ENCODE results near the gene PDLIM3.

- TF ChIP-seq, protein P1, sequence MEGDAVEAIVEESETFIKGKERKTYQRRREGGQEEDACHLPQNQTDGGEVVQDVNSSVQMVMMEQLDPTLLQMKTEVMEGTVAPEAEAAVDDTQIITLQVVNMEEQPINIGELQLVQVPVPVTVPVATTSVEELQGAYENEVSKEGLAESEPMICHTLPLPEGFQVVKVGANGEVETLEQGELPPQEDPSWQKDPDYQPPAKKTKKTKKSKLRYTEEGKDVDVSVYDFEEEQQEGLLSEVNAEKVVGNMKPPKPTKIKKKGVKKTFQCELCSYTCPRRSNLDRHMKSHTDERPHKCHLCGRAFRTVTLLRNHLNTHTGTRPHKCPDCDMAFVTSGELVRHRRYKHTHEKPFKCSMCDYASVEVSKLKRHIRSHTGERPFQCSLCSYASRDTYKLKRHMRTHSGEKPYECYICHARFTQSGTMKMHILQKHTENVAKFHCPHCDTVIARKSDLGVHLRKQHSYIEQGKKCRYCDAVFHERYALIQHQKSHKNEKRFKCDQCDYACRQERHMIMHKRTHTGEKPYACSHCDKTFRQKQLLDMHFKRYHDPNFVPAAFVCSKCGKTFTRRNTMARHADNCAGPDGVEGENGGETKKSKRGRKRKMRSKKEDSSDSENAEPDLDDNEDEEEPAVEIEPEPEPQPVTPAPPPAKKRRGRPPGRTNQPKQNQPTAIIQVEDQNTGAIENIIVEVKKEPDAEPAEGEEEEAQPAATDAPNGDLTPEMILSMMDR (IDR thresholded peaks at IDR 0.05; ENCODE audit: low read depth, low read length, poor library complexity, severe bottlenecking): no peak
- no peak for TF ChIP-seq EZH2phosphoT487 (IDR thresholded peaks at IDR 0.05; ENCODE audit: borderline replicate concordance, low read length)
These were observed 21.7 kb downstream of the PDLIM3 start for GRCh38 chr4:185513489-185514181.

All from DOHH2 (cell line).